ENCODE data around the gene POLR2E.

The POLR2E gene

GRCh38 chr19:1109697-1110671, 14.8 kb upstream of the POLR2E start:
- DNase-seq, result no peak

- DNase-seq, result no peak
These were observed 13.9 kb upstream of the POLR2E start for GRCh38 chr19:1109032-1109551.

- no peak for DNase-seq
These were observed 13.3 kb upstream of the POLR2E start for GRCh38 chr19:1108291-1109031.

- no peak for DNase-seq
These were observed 12.6 kb upstream of the POLR2E start for GRCh38 chr19:1107661-1108261.

GRCh38 chr19:1106841-1107660, 11.9 kb upstream of the POLR2E start:
- no peak for DNase-seq

GRCh38 chr19:1105873-1106840, 11.0 kb upstream of the POLR2E start:
- DNase-seq, result no peak

GRCh38 chr19:1105008-1105872, 10.1 kb upstream of the POLR2E start:
- no peak for DNase-seq

GRCh38 chr19:1104311-1105007, 9.3 kb upstream of the POLR2E start:
- DNase-seq, result peak; percentile 84

GRCh38 chr19:1103708-1104310, 8.6 kb upstream of the POLR2E start, which contains the start of gene GPX4:
GPX4 (plus strand) TSS chr19:1103994; CDS start chr19:1104044, 50 bp downstream.
- DNase-seq, result peak; percentile 100

GRCh38 chr19:1103132-1103707, 8.0 kb upstream of the POLR2E start:
- no peak for DNase-seq

GRCh38 chr19:1102407-1103131, 7.4 kb upstream of the POLR2E start:
- no peak for DNase-seq

- no peak for DNase-seq
These were observed 6.1 kb upstream of the POLR2E start for GRCh38 chr19:1101337-1101698.

GRCh38 chr19:1098177-1099051, 3.2 kb upstream of the POLR2E start:
- DNase-seq, result no peak

- DNase-seq, result no peak
These were observed 2.6 kb upstream of the POLR2E start for GRCh38 chr19:1097810-1098176.

- no peak for DNase-seq
These were observed 559 bp downstream of the POLR2E start for GRCh38 chr19:1094655-1094977.

GRCh38 chr19:1093811-1094553, 1.2 kb downstream of the POLR2E start:
- no peak for DNase-seq

Data from NCI-H345 (cell line).